ENCODE results near the gene GEMIN2.
"Not testable (repeated sequence)": the region's sequence is repeated elsewhere in the genome, so short reads cannot be mapped to it uniquely, and the experiment has no call there.

DNA sequence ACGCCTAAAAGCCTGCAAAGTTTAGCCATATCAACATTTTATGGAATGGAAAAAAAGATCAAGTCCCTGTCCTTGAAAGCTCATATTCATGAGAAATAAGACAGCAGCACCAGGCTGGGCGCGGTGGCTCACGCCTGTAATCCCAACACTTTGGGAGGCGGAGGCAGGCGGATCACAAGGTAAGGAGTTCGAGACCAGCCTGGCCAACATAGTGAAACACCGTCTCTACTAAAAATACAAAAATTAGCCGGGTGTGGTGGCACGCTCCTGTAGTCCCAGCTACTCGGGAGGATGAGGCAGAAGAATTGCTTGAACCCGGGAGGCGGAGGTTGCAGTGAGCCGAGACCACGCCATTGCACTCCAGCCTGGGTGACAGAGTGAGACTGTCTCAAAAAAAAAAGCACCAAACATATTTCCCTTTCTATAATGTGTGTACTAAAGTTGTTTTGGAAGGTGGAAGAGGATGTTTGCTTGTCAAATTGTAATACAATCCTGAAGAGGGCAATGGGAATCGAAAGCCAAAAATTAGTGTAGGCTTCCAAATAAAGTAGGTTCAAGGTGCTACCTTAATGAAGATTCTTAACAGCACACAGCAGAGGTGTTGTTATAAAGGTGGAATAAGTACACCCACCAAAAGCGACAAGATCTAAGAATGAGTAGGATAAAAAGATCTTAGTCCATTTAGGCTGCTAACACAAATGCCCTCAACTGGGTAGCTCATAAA is 9.9 kb upstream of the GEMIN2 start:
- not testable (repeated sequence) for TF ChIP-seq BHLHE40 (IDR thresholded peaks at IDR 0.05; ENCODE audit: low read depth, low read length); RFX5 (IDR thresholded peaks at IDR 0.05); MYC (IDR thresholded peaks at IDR 0.05; ENCODE audit: borderline replicate concordance, low read length); HDAC2 (IDR thresholded peaks at IDR 0.05); CBX8 (IDR thresholded peaks at IDR 0.05); POLR2A (IDR thresholded peaks at IDR 0.05; ENCODE audit: low read length); KDM5A (IDR thresholded peaks at IDR 0.05); RAD21 (conservative IDR thresholded peaks at IDR 0.05 in 1 of 2, IDR thresholded peaks at IDR 0.05 in 1 of 2); TFCP2L1 (CRISPR knock-in tag; IDR thresholded peaks at IDR 0.05); POLR2AphosphoS2 (conservative IDR thresholded peaks at IDR 0.05; ENCODE audit: low read length)
- TF ChIP-seq, protein P1, sequence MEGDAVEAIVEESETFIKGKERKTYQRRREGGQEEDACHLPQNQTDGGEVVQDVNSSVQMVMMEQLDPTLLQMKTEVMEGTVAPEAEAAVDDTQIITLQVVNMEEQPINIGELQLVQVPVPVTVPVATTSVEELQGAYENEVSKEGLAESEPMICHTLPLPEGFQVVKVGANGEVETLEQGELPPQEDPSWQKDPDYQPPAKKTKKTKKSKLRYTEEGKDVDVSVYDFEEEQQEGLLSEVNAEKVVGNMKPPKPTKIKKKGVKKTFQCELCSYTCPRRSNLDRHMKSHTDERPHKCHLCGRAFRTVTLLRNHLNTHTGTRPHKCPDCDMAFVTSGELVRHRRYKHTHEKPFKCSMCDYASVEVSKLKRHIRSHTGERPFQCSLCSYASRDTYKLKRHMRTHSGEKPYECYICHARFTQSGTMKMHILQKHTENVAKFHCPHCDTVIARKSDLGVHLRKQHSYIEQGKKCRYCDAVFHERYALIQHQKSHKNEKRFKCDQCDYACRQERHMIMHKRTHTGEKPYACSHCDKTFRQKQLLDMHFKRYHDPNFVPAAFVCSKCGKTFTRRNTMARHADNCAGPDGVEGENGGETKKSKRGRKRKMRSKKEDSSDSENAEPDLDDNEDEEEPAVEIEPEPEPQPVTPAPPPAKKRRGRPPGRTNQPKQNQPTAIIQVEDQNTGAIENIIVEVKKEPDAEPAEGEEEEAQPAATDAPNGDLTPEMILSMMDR (IDR thresholded peaks at IDR 0.05), result not testable (repeated sequence)
- TF ChIP-seq, protein P2, sequence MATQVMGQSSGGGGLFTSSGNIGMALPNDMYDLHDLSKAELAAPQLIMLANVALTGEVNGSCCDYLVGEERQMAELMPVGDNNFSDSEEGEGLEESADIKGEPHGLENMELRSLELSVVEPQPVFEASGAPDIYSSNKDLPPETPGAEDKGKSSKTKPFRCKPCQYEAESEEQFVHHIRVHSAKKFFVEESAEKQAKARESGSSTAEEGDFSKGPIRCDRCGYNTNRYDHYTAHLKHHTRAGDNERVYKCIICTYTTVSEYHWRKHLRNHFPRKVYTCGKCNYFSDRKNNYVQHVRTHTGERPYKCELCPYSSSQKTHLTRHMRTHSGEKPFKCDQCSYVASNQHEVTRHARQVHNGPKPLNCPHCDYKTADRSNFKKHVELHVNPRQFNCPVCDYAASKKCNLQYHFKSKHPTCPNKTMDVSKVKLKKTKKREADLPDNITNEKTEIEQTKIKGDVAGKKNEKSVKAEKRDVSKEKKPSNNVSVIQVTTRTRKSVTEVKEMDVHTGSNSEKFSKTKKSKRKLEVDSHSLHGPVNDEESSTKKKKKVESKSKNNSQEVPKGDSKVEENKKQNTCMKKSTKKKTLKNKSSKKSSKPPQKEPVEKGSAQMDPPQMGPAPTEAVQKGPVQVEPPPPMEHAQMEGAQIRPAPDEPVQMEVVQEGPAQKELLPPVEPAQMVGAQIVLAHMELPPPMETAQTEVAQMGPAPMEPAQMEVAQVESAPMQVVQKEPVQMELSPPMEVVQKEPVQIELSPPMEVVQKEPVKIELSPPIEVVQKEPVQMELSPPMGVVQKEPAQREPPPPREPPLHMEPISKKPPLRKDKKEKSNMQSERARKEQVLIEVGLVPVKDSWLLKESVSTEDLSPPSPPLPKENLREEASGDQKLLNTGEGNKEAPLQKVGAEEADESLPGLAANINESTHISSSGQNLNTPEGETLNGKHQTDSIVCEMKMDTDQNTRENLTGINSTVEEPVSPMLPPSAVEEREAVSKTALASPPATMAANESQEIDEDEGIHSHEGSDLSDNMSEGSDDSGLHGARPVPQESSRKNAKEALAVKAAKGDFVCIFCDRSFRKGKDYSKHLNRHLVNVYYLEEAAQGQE (IDR thresholded peaks at IDR 0.05), result not testable (repeated sequence)
- TF ChIP-seq, protein P3, sequence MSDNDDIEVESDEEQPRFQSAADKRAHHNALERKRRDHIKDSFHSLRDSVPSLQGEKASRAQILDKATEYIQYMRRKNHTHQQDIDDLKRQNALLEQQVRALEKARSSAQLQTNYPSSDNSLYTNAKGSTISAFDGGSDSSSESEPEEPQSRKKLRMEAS (IDR thresholded peaks at IDR 0.05), result not testable (repeated sequence)
- TF ChIP-seq, protein P4, sequence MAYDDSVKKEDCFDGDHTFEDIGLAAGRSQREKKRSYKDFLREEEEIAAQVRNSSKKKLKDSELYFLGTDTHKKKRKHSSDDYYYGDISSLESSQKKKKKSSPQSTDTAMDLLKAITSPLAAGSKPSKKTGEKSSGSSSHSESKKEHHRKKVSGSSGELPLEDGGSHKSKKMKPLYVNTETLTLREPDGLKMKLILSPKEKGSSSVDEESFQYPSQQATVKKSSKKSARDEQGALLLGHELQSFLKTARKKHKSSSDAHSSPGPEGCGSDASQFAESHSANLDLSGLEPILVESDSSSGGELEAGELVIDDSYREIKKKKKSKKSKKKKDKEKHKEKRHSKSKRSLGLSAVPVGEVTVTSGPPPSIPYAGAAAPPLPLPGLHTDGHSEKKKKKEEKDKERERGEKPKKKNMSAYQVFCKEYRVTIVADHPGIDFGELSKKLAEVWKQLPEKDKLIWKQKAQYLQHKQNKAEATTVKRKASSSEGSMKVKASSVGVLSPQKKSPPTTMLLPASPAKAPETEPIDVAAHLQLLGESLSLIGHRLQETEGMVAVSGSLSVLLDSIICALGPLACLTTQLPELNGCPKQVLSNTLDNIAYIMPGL (CRISPR knock-in tag; IDR thresholded peaks at IDR 0.05; ENCODE audit: borderline replicate concordance), result not testable (repeated sequence)
